GM15510 (cell line): ENCODE measurements around the gene ANKRD16.

ENCODE experiments used
- POLR2A ChIP-seq: IDR thresholded peaks from 3 replicates; pipeline ENCODE4 v1.6.1; 2011; ENCODE audit warnings: borderline replicate concordance; ENCODE audit not compliant: insufficient read length; ENCODE audit errors: extremely low read depth

Gene ANKRD16

GRCh38 chr10:5911670-5912069 lies 22.0 kb upstream of the ANKRD16 start:
- TF ChIP-seq POLR2A: no peak

DNA sequence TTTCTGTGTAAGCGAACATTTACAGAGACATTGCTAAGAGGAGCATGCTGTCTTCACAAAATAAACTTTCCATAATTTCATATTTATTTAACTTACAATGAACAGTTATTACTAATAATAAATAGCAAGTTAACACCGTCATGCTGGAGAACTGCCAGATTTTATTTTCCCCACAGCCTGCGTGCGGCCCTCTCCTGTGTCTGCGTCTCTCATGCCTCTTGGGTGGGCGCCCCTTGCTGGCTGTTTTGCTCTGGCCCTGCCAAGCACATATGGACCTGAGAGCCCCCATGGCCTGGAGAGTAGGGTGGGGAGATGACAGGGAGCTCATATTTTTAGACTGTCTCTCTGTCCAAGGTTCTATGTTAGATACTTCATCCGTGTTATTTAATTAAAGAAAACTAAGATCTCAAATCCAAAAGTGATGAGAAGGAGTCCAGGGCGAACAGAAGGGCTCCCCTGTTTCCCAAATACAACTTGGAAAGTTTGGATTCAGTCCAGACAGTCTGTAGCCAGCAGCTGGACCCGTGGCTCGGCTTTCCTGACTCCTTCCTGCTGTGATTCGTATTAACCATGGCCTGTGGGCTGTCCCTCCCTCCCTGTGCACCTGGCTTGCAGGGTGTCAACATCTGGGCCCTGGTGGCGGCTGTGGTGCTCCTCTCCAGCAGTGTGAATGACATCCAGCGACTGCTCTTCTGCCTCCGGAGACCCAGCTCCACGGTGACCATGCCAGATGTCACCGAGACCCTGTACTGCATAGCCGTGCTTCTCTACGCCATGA lies 20.8 kb upstream of the ANKRD16 start:
- TF ChIP-seq POLR2A: no peak

DNA sequence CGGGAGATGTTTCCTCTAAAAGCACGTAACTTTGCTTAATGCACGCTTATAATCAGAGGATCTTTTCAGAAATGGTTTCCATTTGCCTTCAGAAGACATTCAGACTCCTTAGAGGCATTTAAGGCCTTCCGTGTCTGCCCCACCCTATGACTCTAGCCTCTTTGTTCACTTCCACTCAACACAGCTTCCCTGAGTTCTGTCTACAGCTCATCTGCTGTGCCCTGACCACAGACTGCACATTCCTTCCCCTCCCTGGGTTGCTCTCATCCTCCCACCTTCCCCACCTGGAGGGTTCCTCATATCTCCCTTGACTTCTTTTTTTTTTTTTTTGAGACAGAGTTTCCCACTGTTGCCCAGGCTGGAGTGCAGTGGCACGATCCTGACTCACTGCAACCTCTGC lies 17.0 kb upstream of the ANKRD16 start:
- TF ChIP-seq POLR2A: no peak

- no peak for TF ChIP-seq POLR2A
Observed at GRCh38 chr10:5905854-5906507, 16.3 kb upstream of the ANKRD16 start.

GRCh38 chr10:5904227-5904626 lies 14.5 kb upstream of the ANKRD16 start:
- TF ChIP-seq POLR2A: no peak

DNA sequence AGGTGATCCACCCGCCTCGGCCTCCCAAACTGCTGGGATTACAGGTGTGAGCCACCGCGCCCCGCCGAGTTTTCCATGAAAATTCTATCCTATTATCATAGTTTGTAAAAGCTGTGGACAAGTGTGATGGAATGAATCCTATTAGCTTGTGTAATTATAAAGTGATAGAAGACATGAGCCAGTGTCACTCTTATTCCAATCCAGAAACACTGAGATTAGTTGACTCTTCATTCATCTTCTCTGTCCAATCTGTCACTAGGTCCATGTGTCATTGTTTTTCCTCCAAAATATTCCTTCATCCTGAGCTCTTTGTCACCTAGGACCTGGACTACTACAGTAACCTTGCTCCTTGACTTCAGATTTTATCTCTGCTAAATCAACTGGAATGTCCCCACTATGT lies 13.9 kb upstream of the ANKRD16 start:
- no peak for TF ChIP-seq POLR2A

DNA sequence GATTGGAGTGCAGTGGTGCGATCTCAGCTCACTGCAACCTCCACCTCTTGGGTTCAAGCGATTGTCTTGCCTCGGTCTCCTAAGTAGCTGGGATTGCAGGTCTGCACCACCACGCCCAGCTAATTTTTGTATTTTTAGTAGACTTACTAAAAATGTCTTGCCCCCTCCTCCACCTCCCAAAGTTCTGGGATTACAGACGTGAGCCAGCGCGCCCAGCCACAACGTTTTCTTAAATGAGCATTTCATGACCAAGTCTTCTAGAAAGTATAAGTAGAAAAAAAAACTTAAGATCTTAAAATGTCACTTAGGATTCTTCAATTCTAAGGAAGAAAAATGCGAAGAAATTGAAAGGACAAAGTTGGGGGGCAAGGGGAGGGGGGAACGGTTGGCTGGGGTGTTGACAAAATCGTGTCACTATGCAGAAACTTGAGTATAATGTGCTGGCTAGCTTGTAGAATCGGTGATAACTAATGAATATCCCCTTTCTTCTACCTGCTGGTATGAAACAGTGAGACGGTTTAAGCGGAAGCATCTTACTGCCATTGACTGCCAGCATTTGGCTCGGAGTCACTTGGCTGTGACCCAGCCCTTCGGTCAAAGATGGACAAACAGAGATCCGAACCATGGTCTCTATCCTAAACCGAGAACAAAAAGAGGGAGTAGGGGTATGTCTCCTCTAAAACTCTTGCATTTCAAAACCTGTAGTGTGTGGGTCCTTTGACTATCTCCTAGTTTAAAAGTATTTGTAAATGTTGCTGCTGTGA lies 13.0 kb upstream of the ANKRD16 start:
- TF ChIP-seq POLR2A: no peak

GRCh38 chr10:5900247-5900646 lies 10.6 kb upstream of the ANKRD16 start:
- TF ChIP-seq POLR2A: no peak

- no peak for TF ChIP-seq POLR2A
Observed at GRCh38 chr10:5898163-5898562, 8.5 kb upstream of the ANKRD16 start.

DNA sequence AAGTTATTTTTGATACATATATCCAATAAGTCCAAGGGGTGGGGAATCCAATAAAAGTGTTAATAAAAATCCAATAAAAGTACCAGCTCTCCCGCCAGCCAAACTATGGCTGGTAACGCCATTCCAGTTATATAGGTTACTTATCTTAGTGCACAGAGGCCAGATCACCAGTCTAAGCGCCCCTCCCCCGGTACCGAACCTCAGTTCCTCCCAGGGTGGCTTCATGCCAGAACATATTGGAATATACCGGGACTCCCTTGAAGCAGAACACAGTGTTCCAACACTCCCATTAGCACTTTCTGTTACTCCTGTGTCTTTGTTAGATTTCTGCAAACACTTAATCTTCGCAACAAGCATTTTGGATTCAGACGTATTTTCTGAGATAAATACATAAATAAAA lies 7.8 kb upstream of the ANKRD16 start:
- no peak for TF ChIP-seq POLR2A

DNA sequence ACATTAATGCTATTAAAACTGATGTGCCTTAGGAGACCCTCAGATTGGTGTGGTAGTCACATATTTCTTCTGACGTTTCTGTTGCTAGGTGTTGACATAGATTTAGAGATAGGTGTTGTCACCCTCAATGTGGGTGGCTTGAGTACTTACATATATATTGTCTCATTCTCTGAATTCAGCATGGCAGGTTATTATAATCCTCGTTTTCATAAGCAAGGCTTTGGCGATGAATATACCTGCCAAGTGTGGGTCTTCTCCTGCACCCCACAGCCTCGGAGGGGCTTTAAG lies 7.3 kb upstream of the ANKRD16 start:
- no peak for TF ChIP-seq POLR2A

DNA sequence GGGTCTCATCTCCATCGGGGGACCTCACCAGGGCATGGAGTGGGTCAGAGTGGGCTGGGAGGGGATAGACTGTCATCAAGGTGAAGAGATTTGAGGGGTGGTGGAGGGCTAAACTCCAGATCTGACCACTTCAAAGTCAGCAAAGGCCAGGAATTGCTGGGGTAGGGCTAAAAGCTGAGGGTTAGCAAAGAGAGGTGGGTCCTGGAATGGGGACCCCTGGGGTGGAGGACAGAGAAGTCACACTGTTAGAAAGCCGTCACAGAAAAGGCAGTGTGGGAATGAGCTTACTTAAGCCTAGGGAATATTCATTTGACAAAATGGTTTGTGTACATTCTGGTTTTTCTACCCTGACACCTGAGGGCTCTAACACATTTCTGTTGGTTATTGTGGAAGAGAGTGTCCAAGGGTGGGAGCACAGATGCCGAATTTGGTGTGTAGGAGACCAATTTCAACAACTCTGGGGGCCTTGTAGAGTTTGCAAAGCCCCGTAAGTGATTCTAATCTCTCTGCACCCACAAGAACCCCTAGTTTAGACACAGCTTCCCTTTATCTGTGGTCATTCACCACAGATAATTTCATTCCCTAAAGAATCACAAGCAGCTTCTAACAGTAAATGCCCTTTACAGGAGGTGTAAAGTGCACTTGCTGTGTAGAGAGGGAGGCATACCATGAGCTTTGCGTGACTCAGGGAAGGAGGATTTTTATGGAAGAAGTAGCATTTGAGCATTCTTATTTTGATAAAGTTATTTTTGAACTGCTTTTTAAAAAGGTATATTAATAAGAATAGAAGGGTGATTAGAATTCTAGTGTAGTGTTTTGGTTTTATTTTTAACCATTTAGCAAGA lies 6.7 kb upstream of the ANKRD16 start:
- no peak for TF ChIP-seq POLR2A

DNA sequence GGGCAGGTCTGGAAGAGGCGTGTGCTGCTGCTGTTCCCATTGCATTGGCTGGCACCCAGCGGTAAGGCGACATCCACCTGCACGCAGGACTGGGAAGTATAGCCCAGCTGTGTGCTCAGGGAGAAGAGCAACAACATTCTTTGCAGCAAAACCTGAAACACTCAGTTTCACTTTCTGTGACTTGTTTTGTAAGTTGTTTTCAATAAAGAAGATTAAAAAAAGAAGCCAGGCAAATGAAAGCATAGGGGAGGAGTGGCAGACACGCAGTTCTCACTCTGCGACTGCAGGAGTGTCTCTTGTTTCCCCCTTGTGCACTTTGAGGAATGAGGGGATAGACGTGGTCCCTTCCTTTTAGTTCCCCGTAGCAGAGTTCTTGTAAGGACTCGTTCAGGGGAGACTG lies 6.1 kb upstream of the ANKRD16 start:
- TF ChIP-seq POLR2A: no peak

DNA sequence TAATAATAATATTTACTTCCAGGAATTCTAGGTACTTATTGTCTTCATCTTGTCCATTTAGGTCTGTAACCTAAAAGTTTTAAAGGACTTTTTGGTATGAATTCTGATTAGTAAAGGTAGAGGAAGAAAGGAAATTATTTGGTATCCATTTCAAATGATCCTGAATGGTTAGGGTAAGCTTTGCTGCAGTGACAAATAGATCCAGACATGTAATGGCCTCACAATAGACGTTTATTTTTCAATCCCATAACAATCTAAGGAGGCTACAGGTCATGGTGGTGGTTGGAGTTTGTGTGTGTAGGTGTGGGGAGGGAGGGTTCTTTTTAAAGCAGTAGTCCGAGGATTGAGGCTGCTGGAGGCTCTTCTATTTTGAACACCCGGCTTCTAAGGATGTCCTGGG lies 5.7 kb upstream of the ANKRD16 start:
- TF ChIP-seq POLR2A: no peak

DNA sequence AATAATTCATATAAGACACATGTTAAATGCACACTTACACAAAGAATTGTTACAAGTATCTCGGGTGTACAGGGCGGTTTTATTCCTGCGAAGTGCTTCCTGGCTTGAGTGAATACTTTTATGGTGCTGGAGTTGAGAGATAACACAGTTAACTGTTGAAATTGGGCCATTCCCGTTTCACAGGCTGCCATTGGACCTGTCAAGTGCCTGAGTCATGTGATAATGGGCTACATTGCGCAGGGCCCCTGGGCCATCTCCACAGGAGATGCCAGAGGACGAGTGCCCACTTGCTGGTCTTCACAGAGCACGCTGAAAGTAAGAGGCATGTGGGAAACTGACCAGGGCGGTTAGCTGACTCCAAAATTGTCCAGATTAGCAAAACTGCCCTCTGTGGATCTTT lies 5.2 kb upstream of the ANKRD16 start:
- TF ChIP-seq POLR2A: no peak
